Subcutaneous abdominal adipose tissue (tissue), 5 donors: ENCODE results near the gene PPFIBP2.

Experiments
- H3K27ac ChIP-seq: one replicate; pipeline ENCODE4 v1.7.0; 2013; ENCODE audit warnings: low read depth, mild to moderate bottlenecking, inconsistent platforms, low read length, moderate library complexity
- H3K27me3 ChIP-seq, 5 donors: one replicate each; pipeline ENCODE4 v1.7.0; 2013; ENCODE audit warnings: low read length in 5 of 5, inconsistent platforms in 1 of 5; ENCODE audit not compliant: control insufficient read depth in 5 of 5, insufficient read depth in 4 of 5
- H3K36me3 ChIP-seq, 5 donors: one replicate each; pipeline ENCODE4 v1.7.0; 2013; ENCODE audit warnings: low read length in 5 of 5; ENCODE audit not compliant: control insufficient read depth in 5 of 5, insufficient read depth in 5 of 5
- H3K4me1 ChIP-seq, 5 donors: one replicate each; pipeline ENCODE4 v1.7.0; 2013; ENCODE audit warnings: low read length in 5 of 5, mild to moderate bottlenecking in 3 of 5, moderate library complexity in 1 of 5; ENCODE audit not compliant: control insufficient read depth in 5 of 5, insufficient read depth in 5 of 5
- H3K4me3 ChIP-seq, 5 donors: one replicate each; pipeline ENCODE4 v1.7.0; 2013; ENCODE audit warnings: low read length in 5 of 5, low read depth in 1 of 5
- H3K9ac ChIP-seq, 5 donors: one replicate each; pipeline ENCODE4 v1.7.0; 2013; ENCODE audit warnings: low read length in 5 of 5, mild to moderate bottlenecking in 4 of 5, moderate library complexity in 3 of 5
- H3K9me3 ChIP-seq, 5 donors: one replicate each; pipeline ENCODE4 v1.7.0; 2013; ENCODE audit warnings: low read length in 5 of 5; ENCODE audit not compliant: control insufficient read depth in 5 of 5
- donor health status: healthy.
- donor health status: healthy.
- donor health status: healthy.
- donor health status: healthy.
- donor health status: healthy.

PPFIBP2 gene

GRCh38 chr11:7687386-7687785 is 173.6 kb downstream of the PPFIBP2 start:
- no peak overlapping the region for H3K27ac ChIP-seq
- no peak overlapping the region for H3K9ac ChIP-seq
- no peaks in the 10 kb centered on the region for H3K4me1 ChIP-seq
- no peak overlapping the region for H3K4me3 ChIP-seq
- peaks cover 0 to 8% (median 0%) of the 10 kb centered on the region in 5 donors for H3K27me3 ChIP-seq
- no peaks in the 10 kb centered on the region for H3K9me3 ChIP-seq
- no peaks in the 10 kb centered on the region for H3K36me3 ChIP-seq

- Histone ChIP-seq H3K4me3 (no peak overlapping the region), H3K27ac (no peak overlapping the region), H3K9ac (no peak overlapping the region), H3K9me3 (no peaks in the 10 kb centered on the region), H3K4me1 (no peaks in the 10 kb centered on the region), H3K36me3 (no peaks in the 10 kb centered on the region), H3K27me3 (peaks cover 0 to 11% (median 0%) of the 10 kb centered on the region in 5 donors)
Observed at GRCh38 chr11:7688238-7688826, 174.5 kb downstream of the PPFIBP2 start.

DNA sequence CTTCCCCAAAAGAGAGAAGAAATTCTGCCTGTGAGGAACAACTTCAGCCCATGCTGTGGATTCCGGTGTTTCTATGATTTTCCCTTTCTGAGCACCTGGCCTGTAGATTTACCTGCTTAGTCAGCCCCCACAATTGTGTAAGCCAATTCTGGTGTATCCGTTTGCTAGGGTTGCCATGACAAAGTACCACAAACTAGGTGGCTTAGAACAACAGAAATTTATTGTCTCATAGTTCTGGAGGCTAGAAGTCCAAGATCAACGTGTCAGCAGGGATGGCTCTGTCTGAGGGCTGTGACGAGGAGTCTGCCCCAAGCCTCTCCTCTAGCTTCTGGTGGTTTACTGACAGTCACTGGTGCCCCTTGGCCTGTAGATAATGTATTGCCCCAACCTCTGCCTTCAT is 175.4 kb downstream of the PPFIBP2 start:
- Histone ChIP-seq H3K9ac (no peak overlapping the region), H3K36me3 (no peaks in the 10 kb centered on the region), H3K4me3 (no peak overlapping the region)

DNA sequence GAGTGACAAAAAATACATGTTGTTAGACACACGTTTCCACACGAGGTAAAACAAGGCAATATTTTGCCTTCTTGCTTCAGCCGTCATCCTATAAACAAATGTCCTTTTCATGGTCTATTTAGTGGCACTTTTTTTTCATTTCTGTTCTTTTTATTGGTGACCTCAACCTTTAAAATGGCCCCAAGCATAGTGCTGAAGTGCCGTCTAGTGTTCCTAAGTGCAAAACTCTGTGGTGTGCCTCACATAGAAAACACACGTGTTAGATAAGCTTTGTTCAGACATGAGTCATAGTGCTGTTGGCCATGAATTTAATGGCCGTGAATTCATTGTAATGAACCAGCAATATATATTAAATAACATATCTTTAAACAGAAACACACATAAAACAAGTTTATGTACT is 176.8 kb downstream of the PPFIBP2 start:
- Histone ChIP-seq H3K36me3 (no peaks in the 10 kb centered on the region), H3K9me3 (no peaks in the 10 kb centered on the region), H3K4me1 (peaks cover 0 to 4% (median 0%) of the 10 kb centered on the region in 5 donors), H3K4me3 (no peak overlapping the region), H3K27ac (no peak overlapping the region), H3K27me3 (peaks cover 0 to 15% (median 4%) of the 10 kb centered on the region in 5 donors), H3K9ac (no peak overlapping the region)

More for the DNA sequence above, 175.4 kb downstream of the PPFIBP2 start:
- Histone ChIP-seq H3K27me3 (peaks cover 0 to 15% (median 4%) of the 10 kb centered on the region in 5 donors), H3K27ac (no peak overlapping the region), H3K9me3 (no peaks in the 10 kb centered on the region), H3K4me1 (peaks cover 0 to 2% (median 0%) of the 10 kb centered on the region in 5 donors)

DNA sequence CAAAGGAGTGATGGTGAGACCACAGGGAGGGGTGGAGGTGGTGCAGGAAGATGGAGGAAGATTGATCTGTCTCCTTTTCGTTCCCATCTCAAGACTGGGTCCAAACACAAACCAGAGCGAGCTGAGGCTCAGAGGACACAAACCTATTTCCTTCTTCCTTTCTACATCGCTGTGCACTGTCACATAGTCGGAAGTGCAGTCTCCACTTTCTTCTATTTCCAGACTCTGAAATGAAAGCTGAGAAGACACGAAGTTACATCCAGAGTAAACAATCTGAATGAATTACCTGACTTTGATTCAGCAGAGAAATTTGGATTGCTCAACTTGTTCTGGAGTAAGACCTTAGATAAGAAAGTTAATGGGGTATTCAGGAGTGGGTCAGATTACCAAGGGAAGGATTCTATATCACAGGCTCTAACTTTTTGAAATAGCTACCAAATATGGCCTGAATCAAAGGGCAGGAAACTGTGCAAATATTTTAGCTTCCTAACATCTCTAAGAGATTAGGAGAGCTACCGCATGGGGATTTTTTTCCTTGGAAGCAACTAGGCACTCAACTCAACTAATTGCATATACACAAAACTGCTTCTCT is 178.1 kb downstream of the PPFIBP2 start:
- Histone ChIP-seq H3K4me1 (peaks cover 0 to 4% (median 0%) of the 10 kb centered on the region in 5 donors), H3K9ac (no peak overlapping the region), H3K27ac (no peak overlapping the region), H3K4me3 (no peak overlapping the region), H3K9me3 (no peaks in the 10 kb centered on the region), H3K36me3 (no peaks in the 10 kb centered on the region), H3K27me3 (peaks cover 0 to 15% (median 4%) of the 10 kb centered on the region in 5 donors)

GRCh38 chr11:7692426-7692825 is 178.6 kb downstream of the PPFIBP2 start:
- no peak overlapping the region for H3K4me3 ChIP-seq
- H3K27me3 ChIP-seq: peaks cover 0 to 15% (median 4%) of the 10 kb centered on the region in 5 donors
- H3K36me3 ChIP-seq: no peaks in the 10 kb centered on the region
- H3K4me1 ChIP-seq: peaks cover 0 to 4% (median 0%) of the 10 kb centered on the region in 5 donors
- no peak overlapping the region for H3K9ac ChIP-seq
- H3K9me3 ChIP-seq: no peaks in the 10 kb centered on the region
- H3K27ac ChIP-seq: no peak overlapping the region

DNA sequence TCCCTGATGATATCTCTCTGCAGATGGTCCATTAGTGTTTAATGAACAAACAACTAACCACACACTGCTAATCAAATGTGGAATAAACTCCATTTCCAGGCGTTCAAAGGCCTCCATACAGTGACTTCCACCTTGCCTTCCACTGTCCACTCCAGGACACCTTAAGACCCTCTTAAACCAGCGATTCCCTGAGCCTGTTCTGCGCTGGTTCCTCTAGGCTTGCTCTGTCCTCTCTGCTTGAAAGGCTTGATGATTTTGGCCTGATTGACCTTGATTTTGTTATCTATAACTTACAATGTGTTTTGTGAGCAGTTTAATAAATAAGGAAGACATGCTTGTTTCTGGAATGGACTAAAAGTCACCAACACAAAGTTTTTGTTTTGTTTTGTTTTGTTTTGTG is 180.4 kb downstream of the PPFIBP2 start:
- H3K36me3 ChIP-seq: no peaks in the 10 kb centered on the region
- H3K4me3 ChIP-seq: no peak overlapping the region
- peaks cover 0 to 15% (median 4%) of the 10 kb centered on the region in 5 donors for H3K27me3 ChIP-seq
- H3K4me1 ChIP-seq: peaks cover 0 to 4% (median 0%) of the 10 kb centered on the region in 5 donors
- no peak overlapping the region for H3K27ac ChIP-seq
- no peak overlapping the region for H3K9ac ChIP-seq
- H3K9me3 ChIP-seq: no peaks in the 10 kb centered on the region

GRCh38 chr11:7696424-7696823 is 182.6 kb downstream of the PPFIBP2 start:
- Histone ChIP-seq H3K36me3 (no peaks in the 10 kb centered on the region), H3K27ac (no peak overlapping the region), H3K4me1 (peaks cover 0 to 4% (median 0%) of the 10 kb centered on the region in 5 donors), H3K9me3 (no peaks in the 10 kb centered on the region), H3K9ac (no peak overlapping the region), H3K4me3 (no peak overlapping the region), H3K27me3 (peaks cover 0 to 15% (median 3%) of the 10 kb centered on the region in 5 donors)
